Mucosa of descending colon (tissue), 3 donors: ENCODE results near the gene NDUFS4. TPM values are rescaled to one million over a fixed set of nuclear protein-coding genes. Genes with fewer than 3 reads are reported as not detected.

Experiments used
- ATAC-seq: fragments of 200-7000 bp; cut with Tn5 transposase; one replicate; pipeline ENCODE4 v1.9.1; 2020; ENCODE audit warnings: mild to moderate bottlenecking, moderate library complexity
- DNase-seq, 3 donors: peaks; one replicate each; pipeline ENCODE4 v3.0.0-alpha.2; 2020
- H3K36me3 ChIP-seq: fragments of 200-600 bp; one replicate; pipeline ENCODE4 v1.8.0; 2021; ENCODE audit warnings: low read depth, mild to moderate bottlenecking
- H3K4me1 ChIP-seq: fragments of 200-600 bp; one replicate; pipeline ENCODE4 v1.8.0; 2021; ENCODE audit warnings: low read depth, mild to moderate bottlenecking
- H3K4me3 ChIP-seq: fragments of 200-600 bp; one replicate; pipeline ENCODE4 v1.8.0; 2021; ENCODE audit warnings: mild to moderate bottlenecking
- H3K9me3 ChIP-seq: fragments of 200-600 bp; one replicate; pipeline ENCODE4 v1.8.0; 2021; ENCODE audit warnings: mild to moderate bottlenecking
- intact Hi-C, 2 donors: fragments of 100-400 bp; cut with DNase I in 1 of 2; cut with micrococcal nuclease in 1 of 2; formaldehyde crosslinking; loops; one replicate each; pipeline versions ENCODE4 v1.11.0 to v1.11.1; 2022; cut with DNase I, micrococcal nuclease
- total RNA-seq, 3 donors: library from RNA; stranded (reverse); fragmentation: NEBNext Ultra II Directional in 2 of 3; extraction: Animal tissue kit (Norgen Biotek cat#: 25700) in 2 of 3; gene quantifications; one replicate each; pipeline versions ENCODE4 v1.2.1 to v1.2.4, GENCODE V29; 2021 to 2023
- TF ChIP-seq, protein P1 (sequence below): fragments of 200-600 bp; IDR thresholded peaks from one replicate; pipeline ENCODE4 v1.8.0; 2022; ENCODE audit warnings: antibody characterized with exemption, mild to moderate bottlenecking
- donor health status: DM: no; HTN: no; CAD: no; lungs with moderate emphysema.
- donor health status: DM: no; HTN: no; CAD: no.
- donor health status: DM: no; HTN: yes; CAD: no.

Gene NDUFS4
- total RNA-seq, 3 donors from 2014 or later, result 83.6 to 96.6 (median 84.9) TPM

DNA sequence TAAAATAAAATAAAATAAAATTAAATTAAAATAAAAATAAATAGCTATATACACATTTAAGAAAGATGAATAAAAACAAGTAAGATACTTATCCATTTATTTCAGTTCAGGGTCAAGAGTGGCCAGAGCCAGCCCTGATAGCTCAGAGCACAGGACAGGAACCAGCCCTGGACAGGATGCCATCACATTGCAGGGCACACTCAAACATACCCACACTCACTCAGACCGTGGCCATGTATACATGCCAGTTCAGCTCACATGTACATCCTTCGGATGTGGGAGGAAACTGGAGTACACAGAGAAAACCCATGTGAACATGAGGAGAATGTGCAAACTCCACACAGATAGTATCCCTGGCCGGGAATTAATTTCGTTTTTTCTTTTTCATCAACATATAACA, 21.8 kb downstream of the NDUFS4 start:
- H3K4me1 ChIP-seq, result no peaks in the 10 kb centered on the region
- TF ChIP-seq, protein P1, sequence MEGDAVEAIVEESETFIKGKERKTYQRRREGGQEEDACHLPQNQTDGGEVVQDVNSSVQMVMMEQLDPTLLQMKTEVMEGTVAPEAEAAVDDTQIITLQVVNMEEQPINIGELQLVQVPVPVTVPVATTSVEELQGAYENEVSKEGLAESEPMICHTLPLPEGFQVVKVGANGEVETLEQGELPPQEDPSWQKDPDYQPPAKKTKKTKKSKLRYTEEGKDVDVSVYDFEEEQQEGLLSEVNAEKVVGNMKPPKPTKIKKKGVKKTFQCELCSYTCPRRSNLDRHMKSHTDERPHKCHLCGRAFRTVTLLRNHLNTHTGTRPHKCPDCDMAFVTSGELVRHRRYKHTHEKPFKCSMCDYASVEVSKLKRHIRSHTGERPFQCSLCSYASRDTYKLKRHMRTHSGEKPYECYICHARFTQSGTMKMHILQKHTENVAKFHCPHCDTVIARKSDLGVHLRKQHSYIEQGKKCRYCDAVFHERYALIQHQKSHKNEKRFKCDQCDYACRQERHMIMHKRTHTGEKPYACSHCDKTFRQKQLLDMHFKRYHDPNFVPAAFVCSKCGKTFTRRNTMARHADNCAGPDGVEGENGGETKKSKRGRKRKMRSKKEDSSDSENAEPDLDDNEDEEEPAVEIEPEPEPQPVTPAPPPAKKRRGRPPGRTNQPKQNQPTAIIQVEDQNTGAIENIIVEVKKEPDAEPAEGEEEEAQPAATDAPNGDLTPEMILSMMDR, result no peak
- H3K9me3 ChIP-seq, result no peaks in the 10 kb centered on the region
- DNase-seq, result no peak
- intact Hi-C loops, result no loop called here
- no peak overlapping the region for H3K4me3 ChIP-seq
- ATAC-seq, result no peak
- H3K36me3 ChIP-seq, result no peaks in the 10 kb centered on the region

DNA sequence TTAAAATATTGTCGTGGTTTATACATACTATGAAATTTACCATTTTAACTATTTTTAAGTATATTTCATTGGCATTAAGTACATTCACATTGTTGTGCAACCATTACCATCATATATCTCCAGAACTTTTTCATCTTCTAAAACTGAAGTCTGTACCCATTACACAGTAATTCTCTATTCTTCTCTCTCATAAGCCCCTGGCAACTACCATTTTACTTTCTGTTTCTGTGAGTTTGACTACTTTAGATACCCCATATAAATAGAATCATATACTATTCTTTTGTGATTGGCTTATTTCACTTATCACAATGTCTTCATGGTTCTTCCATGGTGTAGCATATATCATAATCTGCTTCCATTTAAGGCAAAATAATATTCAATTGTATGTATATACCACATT, 30.3 kb downstream of the NDUFS4 start:
- DNase-seq (no peak), ATAC-seq (no peak)
- Histone ChIP-seq H3K36me3 (no peaks in the 10 kb centered on the region), H3K4me3 (no peak overlapping the region), H3K9me3 (no peaks in the 10 kb centered on the region), H3K4me1 (no peaks in the 10 kb centered on the region)
- intact Hi-C loops, result no loop called here
- TF ChIP-seq, protein P1, result no peak

DNA sequence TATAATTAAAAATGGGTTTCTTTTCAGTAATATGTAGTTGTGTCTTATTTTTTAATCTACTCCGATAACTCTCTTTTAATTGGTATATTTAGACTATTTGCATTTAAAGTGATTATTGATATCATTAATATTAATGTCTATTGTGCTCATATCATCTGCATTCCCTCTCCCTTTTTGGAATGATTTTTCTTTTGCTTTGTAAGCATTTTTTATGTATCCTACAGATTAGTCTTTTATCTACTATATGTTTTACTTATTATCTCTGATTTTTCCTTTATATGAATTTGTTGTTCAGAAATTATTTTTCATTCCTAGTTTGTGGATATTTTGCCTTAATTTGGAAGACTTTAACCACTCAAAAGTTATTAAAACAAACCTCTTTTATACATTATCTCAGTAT, 34.0 kb downstream of the NDUFS4 start:
- no peaks in the 10 kb centered on the region for H3K36me3 ChIP-seq
- TF ChIP-seq, protein P1, result no peak
- ATAC-seq, result no peak

DNA sequence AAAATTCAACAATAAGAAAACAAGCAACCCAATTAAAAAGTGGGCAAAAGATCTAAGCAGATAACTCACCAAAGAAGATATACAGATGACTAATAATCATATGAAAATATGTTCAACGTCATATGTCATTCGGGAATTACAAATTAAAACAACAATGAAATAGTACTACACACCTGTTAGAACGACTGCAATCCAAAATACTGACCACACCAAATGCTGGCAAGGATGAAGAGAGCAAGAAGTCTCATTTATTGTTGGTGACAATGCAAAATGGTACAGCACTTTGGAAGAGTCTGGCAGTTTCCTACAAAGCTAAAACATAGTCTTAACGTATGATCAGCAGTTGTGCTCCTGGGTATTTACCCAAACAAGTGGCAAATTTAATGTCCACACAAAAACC, 37.5 kb downstream of the NDUFS4 start:
- Histone ChIP-seq H3K4me3 (no peak overlapping the region), H3K36me3 (no peaks in the 10 kb centered on the region), H3K9me3 (no peaks in the 10 kb centered on the region), H3K4me1 (no peaks in the 10 kb centered on the region)
- intact Hi-C loops, result no loop called here
- DNase-seq (no peak), ATAC-seq (no peak)
- TF ChIP-seq, protein P1, result no peak

More for the DNA sequence above, 34.0 kb downstream of the NDUFS4 start:
- no peak for DNase-seq
- intact Hi-C loops, result no loop called here
- Histone ChIP-seq H3K4me3 (no peak overlapping the region), H3K4me1 (no peaks in the 10 kb centered on the region), H3K9me3 (no peaks in the 10 kb centered on the region)

DNA sequence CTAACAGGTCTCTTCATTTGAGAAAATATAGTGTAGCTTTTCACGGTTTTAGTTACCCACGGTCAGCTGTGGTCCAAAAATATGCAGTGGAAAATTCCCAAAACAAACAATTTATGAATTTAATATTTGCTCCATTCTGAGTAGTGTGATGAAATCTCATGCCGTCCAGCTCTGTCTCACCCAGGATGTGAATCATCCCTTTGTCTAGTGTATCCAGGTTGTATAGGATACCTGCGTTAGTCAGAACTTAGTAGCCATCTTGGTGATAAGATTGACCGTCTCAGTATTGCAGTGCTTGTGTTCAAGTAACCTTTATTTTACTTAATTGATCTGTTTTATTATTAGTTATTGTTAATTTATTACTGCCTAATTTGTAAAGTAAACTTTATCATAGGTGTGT, 41.1 kb downstream of the NDUFS4 start:
- Histone ChIP-seq H3K36me3 (no peaks in the 10 kb centered on the region), H3K4me1 (no peaks in the 10 kb centered on the region), H3K4me3 (no peak overlapping the region), H3K9me3 (no peaks in the 10 kb centered on the region)
- TF ChIP-seq, protein P1, result no peak
- DNase-seq, result no peak
- intact Hi-C loops, result no loop called here
- ATAC-seq, result no peak

DNA sequence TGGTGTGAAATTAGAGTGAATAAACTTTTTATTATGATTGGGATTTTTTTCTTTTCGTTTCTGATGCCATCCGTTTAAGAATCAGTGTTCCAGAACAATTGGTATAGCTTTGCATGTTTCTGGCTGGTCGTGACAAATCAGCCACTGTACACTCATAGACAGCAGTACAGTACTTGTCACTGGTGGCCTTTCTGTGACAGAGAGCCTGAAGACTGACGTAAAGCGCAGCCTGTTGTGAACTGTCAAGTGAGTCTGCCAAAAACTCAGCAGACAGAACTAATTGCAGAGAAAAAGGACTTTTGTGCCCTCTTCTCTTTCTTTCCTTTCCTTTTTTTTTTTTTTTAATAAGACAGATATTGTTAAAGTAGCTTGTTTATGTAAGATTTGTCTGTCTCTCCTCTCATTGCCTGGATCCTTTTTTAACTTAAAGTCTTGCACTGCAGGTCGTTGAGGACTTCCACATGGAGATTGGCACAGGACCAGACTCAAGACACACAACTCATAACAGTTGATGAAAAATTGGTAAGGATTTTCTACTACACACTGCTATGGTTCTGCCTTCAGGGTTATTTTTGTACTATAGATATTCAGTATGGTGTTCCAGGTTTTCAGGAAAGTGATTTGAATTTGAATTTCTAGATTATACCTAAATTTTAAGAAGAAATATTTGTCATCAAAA, 42.7 kb downstream of the NDUFS4 start:
- no peaks in the 10 kb centered on the region for H3K4me1 ChIP-seq
- no peaks in the 10 kb centered on the region for H3K36me3 ChIP-seq
- H3K9me3 ChIP-seq, result no peaks in the 10 kb centered on the region
- intact Hi-C loops, result no loop called here
- H3K4me3 ChIP-seq, result no peak overlapping the region
- ATAC-seq, result no peak
- TF ChIP-seq, protein P1, result no peak
- DNase-seq, result no peak
